ENCODE measurements around the gene TP53I11.

GRCh38 chr11:44950625-44951476 lies at the start of gene TP53I11:
- TF ChIP-seq, protein P1, sequence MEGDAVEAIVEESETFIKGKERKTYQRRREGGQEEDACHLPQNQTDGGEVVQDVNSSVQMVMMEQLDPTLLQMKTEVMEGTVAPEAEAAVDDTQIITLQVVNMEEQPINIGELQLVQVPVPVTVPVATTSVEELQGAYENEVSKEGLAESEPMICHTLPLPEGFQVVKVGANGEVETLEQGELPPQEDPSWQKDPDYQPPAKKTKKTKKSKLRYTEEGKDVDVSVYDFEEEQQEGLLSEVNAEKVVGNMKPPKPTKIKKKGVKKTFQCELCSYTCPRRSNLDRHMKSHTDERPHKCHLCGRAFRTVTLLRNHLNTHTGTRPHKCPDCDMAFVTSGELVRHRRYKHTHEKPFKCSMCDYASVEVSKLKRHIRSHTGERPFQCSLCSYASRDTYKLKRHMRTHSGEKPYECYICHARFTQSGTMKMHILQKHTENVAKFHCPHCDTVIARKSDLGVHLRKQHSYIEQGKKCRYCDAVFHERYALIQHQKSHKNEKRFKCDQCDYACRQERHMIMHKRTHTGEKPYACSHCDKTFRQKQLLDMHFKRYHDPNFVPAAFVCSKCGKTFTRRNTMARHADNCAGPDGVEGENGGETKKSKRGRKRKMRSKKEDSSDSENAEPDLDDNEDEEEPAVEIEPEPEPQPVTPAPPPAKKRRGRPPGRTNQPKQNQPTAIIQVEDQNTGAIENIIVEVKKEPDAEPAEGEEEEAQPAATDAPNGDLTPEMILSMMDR (IDR thresholded peaks at IDR 0.05; ENCODE audit: low read length), result peak; percentile 46
- no peak for TF ChIP-seq EZH2 (optimal IDR thresholded peaks at IDR 0.05; ENCODE audit: low read depth, low read length)
